Neuronal stem cell (in vitro differentiated cells): ENCODE measurements around the gene ZNF280B.

Experiments used
- DNase-seq: peaks from one replicate; pipeline ENCODE4 v3.0.0-alpha.2; 2013; ENCODE audit warnings: low spot score
- H2AFZ ChIP-seq: one replicate; pipeline ENCODE4 v1.6.1; 2013; ENCODE audit warnings: mild to moderate bottlenecking, low read length, inconsistent platforms
- H2AK5ac ChIP-seq: 2 replicates; pipeline ENCODE4 v1.6.1; 2013; ENCODE audit warnings: low read depth, mild to moderate bottlenecking, inconsistent platforms, low read length, moderate library complexity, mixed read lengths
- H2BK120ac ChIP-seq: 2 replicates; pipeline ENCODE4 v1.6.1; 2013; ENCODE audit warnings: low read depth, mild to moderate bottlenecking, inconsistent platforms, low read length, moderate library complexity, mixed read lengths
- H2BK12ac ChIP-seq: one replicate; pipeline ENCODE4 v1.6.1; 2013; ENCODE audit warnings: low read length, inconsistent platforms
- H2BK15ac ChIP-seq: 2 replicates; pipeline ENCODE4 v1.6.1; 2013; ENCODE audit warnings: mild to moderate bottlenecking, low read length, inconsistent platforms, mixed read lengths
- H2BK5ac ChIP-seq: one replicate; pipeline ENCODE4 v1.6.1; 2013; ENCODE audit warnings: inconsistent platforms, mild to moderate bottlenecking, low read length, moderate library complexity
- H3K14ac ChIP-seq: one replicate; pipeline ENCODE4 v1.6.1; 2013; ENCODE audit warnings: low read length, inconsistent platforms
- H3K18ac ChIP-seq: 2 replicates; pipeline ENCODE4 v1.6.1; 2013; ENCODE audit warnings: low read length, inconsistent platforms
- H3K23ac ChIP-seq: 2 replicates; pipeline ENCODE4 v1.6.1; 2013; ENCODE audit warnings: low read depth, mild to moderate bottlenecking, mixed read lengths, low read length, inconsistent platforms; ENCODE audit not compliant: poor library complexity
- H3K27ac ChIP-seq: replicated peaks from 3 replicates; pipeline ENCODE4 v1.5.1; 2013; ENCODE audit warnings: low read length, inconsistent platforms
- H3K27me3 ChIP-seq, 3 experiments: 2 replicates each; pipeline ENCODE4 v1.6.1; 2013; ENCODE audit warnings: low read length in 3 of 3, mild to moderate bottlenecking in 2 of 3, inconsistent platforms in 1 of 3, low read depth in 1 of 3, mixed read lengths in 1 of 3, moderate library complexity in 1 of 3; ENCODE audit not compliant: control insufficient read depth in 3 of 3, insufficient read depth in 3 of 3
- H3K36me3 ChIP-seq, 2 donors: replicated peaks in 1 of 2; 2 replicates each; pipeline ENCODE4 v1.6.1; 2013; ENCODE audit warnings: low read length in 2 of 2; ENCODE audit not compliant: control insufficient read depth in 2 of 2, insufficient read depth in 2 of 2
- H3K4ac ChIP-seq: 2 replicates; pipeline ENCODE4 v1.6.1; 2013; ENCODE audit warnings: inconsistent platforms, mild to moderate bottlenecking, low read length, moderate library complexity
- H3K4me1 ChIP-seq, 2 donors: 1 replicate in 1 of 2; 2 replicates in 1 of 2; pipeline ENCODE4 v1.6.1; 2013; ENCODE audit warnings: low read length in 2 of 2, low read depth in 1 of 2; ENCODE audit not compliant: control insufficient read depth in 2 of 2, insufficient read depth in 1 of 2
- H3K4me2 ChIP-seq: one replicate; pipeline ENCODE4 v1.6.1; 2013; ENCODE audit warnings: mild to moderate bottlenecking, low read length, inconsistent platforms; ENCODE audit not compliant: insufficient read depth, poor library complexity, severe bottlenecking
- H3K4me3 ChIP-seq, 2 donors: 2 replicates each; pipeline ENCODE4 v1.5.1; 2013; ENCODE audit warnings: low read length in 2 of 2, mild to moderate bottlenecking in 2 of 2, inconsistent platforms in 1 of 2, moderate library complexity in 1 of 2
- H3K79me1 ChIP-seq: one replicate; pipeline ENCODE4 v1.6.1; 2013; ENCODE audit warnings: low read depth, mild to moderate bottlenecking, inconsistent platforms, low read length, moderate library complexity
- H3K9ac ChIP-seq: one replicate; pipeline ENCODE4 v1.6.1; 2013; ENCODE audit warnings: mild to moderate bottlenecking, low read depth, low read length, inconsistent platforms; ENCODE audit not compliant: poor library complexity
- H3K9me3 ChIP-seq, 2 donors: replicated peaks in 1 of 2; 2 replicates each; pipeline versions ENCODE3 to v1.6.1; 2013; ENCODE audit warnings: low read length in 2 of 2, mild to moderate bottlenecking in 2 of 2, inconsistent platforms in 1 of 2, low read depth in 1 of 2, mixed read lengths in 1 of 2, moderate library complexity in 1 of 2; ENCODE audit not compliant: control insufficient read depth in 2 of 2, insufficient read depth in 1 of 2
- H4K8ac ChIP-seq: one replicate; pipeline ENCODE4 v1.6.1; 2013; ENCODE audit warnings: low read depth, mild to moderate bottlenecking, inconsistent platforms, low read length, moderate library complexity
- H4K91ac ChIP-seq: one replicate; pipeline ENCODE4 v1.6.1; 2013; ENCODE audit warnings: low read length, low read depth, mild to moderate bottlenecking, inconsistent platforms; ENCODE audit not compliant: poor library complexity
- WGBS, 2 donors: extraction: QIAGEN DNeasy Blood & Tissue Kit; methylation state at CpG; one replicate each; pipeline ENCODE4 v1.1.7; 2013; ENCODE audit warnings: missing lambda C conversion rate in 2 of 2, mixed read lengths in 1 of 2; ENCODE audit not compliant: insufficient read length in 2 of 2, insufficient replicate concordance in 1 of 2; ENCODE audit errors: extremely low coverage in 2 of 2; 5-methylcytosine and 5-hydroxymethylcytosine counted together

The ZNF280B gene

GRCh38 chr22:22458896-22459588, 49.5 kb downstream of the ZNF280B start:
- H4K91ac ChIP-seq: no peak overlapping the region
- WGBS, 2 donors: no CpG with 5 or more reads among the region's 6 CpGs
- no peak overlapping the region for H3K23ac ChIP-seq
- H2BK15ac ChIP-seq: no peak overlapping the region
- H2AFZ ChIP-seq: no peak overlapping the region
- no peak for DNase-seq
- no peak overlapping the region for H2AK5ac ChIP-seq
- peaks cover 8 to 17% of the 10 kb centered on the region in 2 donors for H3K9me3 ChIP-seq
- no peak overlapping the region for H3K18ac ChIP-seq
- H3K14ac ChIP-seq: no peak overlapping the region
- H3K36me3 ChIP-seq: no peaks in the 10 kb centered on the region
- no peak overlapping the region for H3K9ac ChIP-seq
- H3K27me3 ChIP-seq: peaks cover 0 to 3% (median 0%) of the 10 kb centered on the region in 3 experiments
- H3K79me1 ChIP-seq: no peaks in the 10 kb centered on the region
- no peak overlapping the region for H3K4ac ChIP-seq
- H2BK5ac ChIP-seq: no peak overlapping the region
- H4K8ac ChIP-seq: no peak overlapping the region
- no peak overlapping the region for H3K4me2 ChIP-seq
- H3K4me3 ChIP-seq: no peak overlapping the region
- H2BK120ac ChIP-seq: no peak overlapping the region
- no peaks in the 10 kb centered on the region for H3K4me1 ChIP-seq
- H3K27ac ChIP-seq: no peak overlapping the region
- H2BK12ac ChIP-seq: no peak overlapping the region

GRCh38 chr22:22458387-22458786, 50.2 kb downstream of the ZNF280B start:
- Histone ChIP-seq H3K4ac (no peak overlapping the region), H4K8ac (no peak overlapping the region), H3K36me3 (no peaks in the 10 kb centered on the region), H2BK12ac (no peak overlapping the region), H2BK15ac (no peak overlapping the region), H3K9me3 (peaks cover 8 to 20% of the 10 kb centered on the region in 2 donors), H3K9ac (no peak overlapping the region), H3K4me1 (no peaks in the 10 kb centered on the region), H2BK5ac (no peak overlapping the region), H2BK120ac (no peak overlapping the region), H3K4me2 (no peak overlapping the region), H3K27me3 (no peaks in the 10 kb centered on the region), H2AK5ac (no peak overlapping the region), H3K79me1 (no peaks in the 10 kb centered on the region), H3K23ac (no peak overlapping the region), H2AFZ (no peak overlapping the region), H3K14ac (no peak overlapping the region), H4K91ac (no peak overlapping the region), H3K4me3 (no peak overlapping the region), H3K27ac (no peak overlapping the region), H3K18ac (no peak overlapping the region)
- no peak for DNase-seq
- WGBS, 2 donors: no CpG with 5 or more reads among the region's 2 CpGs

- no peaks in the 10 kb centered on the region for H3K36me3 ChIP-seq
These were observed 53.5 kb downstream of the ZNF280B start for GRCh38 chr22:22454997-22455396.

GRCh38 chr22:22452996-22453686, 55.4 kb downstream of the ZNF280B start:
- H3K4me2 ChIP-seq: no peak overlapping the region
- no peak overlapping the region for H3K4ac ChIP-seq
- H3K9ac ChIP-seq: no peak overlapping the region
- no peak overlapping the region for H2AFZ ChIP-seq
- H2BK15ac ChIP-seq: no peak overlapping the region
- H3K9me3 ChIP-seq: peaks cover 5 to 10% of the 10 kb centered on the region in 2 donors
- WGBS, 2 donors: no CpG with 5 or more reads among the region's 6 CpGs
- no peak overlapping the region for H3K23ac ChIP-seq
- no peak overlapping the region for H3K14ac ChIP-seq
- no peak overlapping the region for H3K27ac ChIP-seq
- H3K4me3 ChIP-seq: no peak overlapping the region
- no peak overlapping the region for H2AK5ac ChIP-seq
- no peaks in the 10 kb centered on the region for H3K79me1 ChIP-seq
- H2BK12ac ChIP-seq: no peak overlapping the region
- no peaks in the 10 kb centered on the region for H3K36me3 ChIP-seq
- H4K91ac ChIP-seq: no peak overlapping the region
- no peak overlapping the region for H2BK5ac ChIP-seq
- H3K4me1 ChIP-seq: no peaks in the 10 kb centered on the region
- no peak overlapping the region for H3K18ac ChIP-seq
- no peak overlapping the region for H4K8ac ChIP-seq
- no peak overlapping the region for H2BK120ac ChIP-seq
- H3K27me3 ChIP-seq: peaks cover 0 to 4% (median 0%) of the 10 kb centered on the region in 3 experiments
- no peak for DNase-seq

More at GRCh38 chr22:22454997-22455396, 53.5 kb downstream of the ZNF280B start:
- Histone ChIP-seq H3K27me3 (peaks cover 0 to 4% (median 0%) of the 10 kb centered on the region in 3 experiments), H2AK5ac (no peak overlapping the region), H3K18ac (no peak overlapping the region), H4K91ac (no peak overlapping the region), H3K27ac (no peak overlapping the region), H3K9ac (no peak overlapping the region), H2AFZ (no peak overlapping the region), H3K4me1 (no peaks in the 10 kb centered on the region), H3K4ac (no peak overlapping the region), H2BK15ac (no peak overlapping the region), H3K4me2 (no peak overlapping the region), H3K4me3 (no peak overlapping the region), H2BK12ac (no peak overlapping the region), H4K8ac (no peak overlapping the region), H3K23ac (no peak overlapping the region), H2BK120ac (no peak overlapping the region), H2BK5ac (no peak overlapping the region), H3K79me1 (no peaks in the 10 kb centered on the region), H3K14ac (no peak overlapping the region), H3K9me3 (peaks cover 10 to 25% of the 10 kb centered on the region in 2 donors)
- no CpG with 5 or more reads among the region's 3 CpGs for WGBS, 2 donors
- DNase-seq: no peak
